ENCODE data around the gene MS4A18.

- TF ChIP-seq EZH2 (IDR thresholded peaks at IDR 0.05; ENCODE audit: low read depth) (no peak), CTCF (conservative IDR thresholded peaks at IDR 0.05) (no peak)
These were observed 23.1 kb upstream of the MS4A18 start for GRCh38 chr11:60701469-60701818.
